Thyroid gland (tissue), 4 donors: ENCODE data around the gene SCAF8.

Experiments
- POLR2A ChIP-seq, 2 donors: fragments of 450-650 bp; IDR thresholded peaks; one replicate each; pipeline ENCODE4 v1.6.1; 2017; ENCODE audit warnings: antibody characterized with exemption in 2 of 2, mild to moderate bottlenecking in 2 of 2, moderate library complexity in 1 of 2
- TF ChIP-seq, protein P1 (sequence below), 6 experiments: fragments of 200-600 bp in 3 of 6; fragments of 450-650 bp in 3 of 6; sonication (generic) in 3 of 6; IDR thresholded peaks; one replicate each; pipeline ENCODE4 v1.5.1; 2016 to 2019; ENCODE audit warnings: antibody characterized with exemption in 6 of 6, mild to moderate bottlenecking in 2 of 6, inconsistent platforms in 1 of 6, moderate library complexity in 1 of 6

DNA sequence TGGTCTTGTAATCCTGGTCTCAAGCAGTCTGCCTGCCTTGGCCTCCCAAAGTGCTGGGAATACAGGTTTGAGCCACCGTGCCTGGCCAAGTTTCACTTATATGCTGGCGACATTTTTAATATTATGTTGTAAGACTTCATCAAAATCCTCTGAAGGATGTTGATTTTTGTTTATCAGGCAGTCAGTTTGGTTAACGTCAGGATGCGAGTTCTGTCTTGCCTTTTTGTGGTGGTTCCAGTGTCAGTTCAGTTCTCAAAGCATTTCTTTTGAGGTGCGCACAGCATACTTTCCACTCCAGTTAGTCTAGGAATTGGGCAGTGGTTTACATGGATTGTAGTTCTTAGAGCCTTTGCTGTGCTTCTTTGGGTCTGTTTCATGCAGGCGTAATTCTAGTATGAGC lies 24.9 kb downstream of the SCAF8 start:
- TF ChIP-seq, protein P1, sequence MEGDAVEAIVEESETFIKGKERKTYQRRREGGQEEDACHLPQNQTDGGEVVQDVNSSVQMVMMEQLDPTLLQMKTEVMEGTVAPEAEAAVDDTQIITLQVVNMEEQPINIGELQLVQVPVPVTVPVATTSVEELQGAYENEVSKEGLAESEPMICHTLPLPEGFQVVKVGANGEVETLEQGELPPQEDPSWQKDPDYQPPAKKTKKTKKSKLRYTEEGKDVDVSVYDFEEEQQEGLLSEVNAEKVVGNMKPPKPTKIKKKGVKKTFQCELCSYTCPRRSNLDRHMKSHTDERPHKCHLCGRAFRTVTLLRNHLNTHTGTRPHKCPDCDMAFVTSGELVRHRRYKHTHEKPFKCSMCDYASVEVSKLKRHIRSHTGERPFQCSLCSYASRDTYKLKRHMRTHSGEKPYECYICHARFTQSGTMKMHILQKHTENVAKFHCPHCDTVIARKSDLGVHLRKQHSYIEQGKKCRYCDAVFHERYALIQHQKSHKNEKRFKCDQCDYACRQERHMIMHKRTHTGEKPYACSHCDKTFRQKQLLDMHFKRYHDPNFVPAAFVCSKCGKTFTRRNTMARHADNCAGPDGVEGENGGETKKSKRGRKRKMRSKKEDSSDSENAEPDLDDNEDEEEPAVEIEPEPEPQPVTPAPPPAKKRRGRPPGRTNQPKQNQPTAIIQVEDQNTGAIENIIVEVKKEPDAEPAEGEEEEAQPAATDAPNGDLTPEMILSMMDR (IDR thresholded peaks at IDR 0.05): no peak
- TF ChIP-seq POLR2A (IDR thresholded peaks at IDR 0.05): no peak
